Measurements from ENCODE around the gene IER5. TPM values are rescaled to one million over a fixed set of nuclear protein-coding genes. Genes with fewer than 3 reads are reported as not detected.

IER5 gene
- total and polyA plus RNA-seq, 2 donors (not counting 1 experiment from before 2014, with no cell fraction given), result 98.1 to 166 TPM

- H3K9ac ChIP-seq (ENCODE audit: low read length), result peak overlapping the region; percentile 99
- ATAC-seq (ENCODE audit: low read depth) (no peak), DNase-seq (peak; percentile 54)
- H3K27ac ChIP-seq (ENCODE audit: low read length in 2 of 2), result peak overlapping the region; percentile 98 to 99
- H2AFZ ChIP-seq (ENCODE audit: insufficient read depth, low read depth, low read length, poor library complexity, severe bottlenecking), result no peak overlapping the region
- Mint-ChIP-seq H3K9me3 (ENCODE audit: insufficient read depth) (no peaks in the 10 kb centered on the region), H3K27ac (peak overlapping the region; percentile 99), H3K27me3 (no peaks in the 10 kb centered on the region), H3K4me3 (peak overlapping the region; percentile 100), H3K4me1 (peaks cover 51% of the 10 kb centered on the region)
- H3K79me2 ChIP-seq (ENCODE audit: control insufficient read depth, insufficient read depth, low read length), result peaks cover 77% of the 10 kb centered on the region
- no peaks in the 10 kb centered on the region for H3K27me3 ChIP-seq (replicated peaks in 1 of 4; ENCODE audit: control extremely low read depth in 1 of 4, control insufficient read depth in 3 of 4, insufficient read depth in 4 of 4, low read length in 3 of 4)
- intact Hi-C loops (cut with micrococcal nuclease), result loop anchor here (2.0 kb wide), 3 partner anchors 58 to 588 kb away; partner anchors contain the start of genes ACBD6, MR1 and STX6
- TF ChIP-seq EZH2 (IDR thresholded peaks at IDR 0.05; ENCODE audit: borderline replicate concordance, insufficient read depth, low read depth, low read length, poor library complexity, severe bottlenecking), result no peak
- H3K4me1 ChIP-seq (ENCODE audit: control insufficient read depth in 2 of 2, insufficient read depth in 2 of 2, low read length in 2 of 2), result peaks cover 40 to 44% of the 10 kb centered on the region in 2 donors
- H4K20me1 ChIP-seq (ENCODE audit: control insufficient read depth, insufficient read depth, low read length, poor library complexity, severe bottlenecking), result peaks cover 52% of the 10 kb centered on the region
- ChIA-PET CTCF (interaction anchor here (0.9 to 11.8 kb wide), 11 partner anchors 9 to 602 kb away, joined by 3 to 672 read pairs (median 4); partner anchors contain the start of gene STX6), POLR2A (interaction anchor here (0.6 to 8.1 kb wide), 12 partner anchors 8 to 588 kb away, joined by 3 to 109 read pairs (median 10); partner anchors contain the start of genes ACBD6 and MR1)
- peaks cover 5 to 35% of the 10 kb centered on the region in 2 experiments for H3K36me3 ChIP-seq (replicated peaks in 1 of 2; ENCODE audit: control extremely low read depth in 1 of 2, control insufficient read depth in 1 of 2, extremely low read depth in 1 of 2, insufficient read depth in 2 of 2, low read length in 1 of 2)
- WGBS (ENCODE audit: insufficient coverage), result 0% methylated on average over 1 of the region's 9 CpGs
- H3K9me3 ChIP-seq (ENCODE audit: control extremely low read depth in 1 of 3, control insufficient read depth in 2 of 3, insufficient read depth in 1 of 3, low read length in 2 of 3), result no peaks in the 10 kb centered on the region
- peak overlapping the region; percentile 82 for H3K4me2 ChIP-seq (replicated peaks; ENCODE audit: low read depth, low read length, poor library complexity, severe bottlenecking)
- H3K4me3 ChIP-seq (ENCODE audit: control extremely low read depth in 1 of 5, extremely low read depth in 1 of 5, insufficient read depth in 1 of 5, low read depth in 2 of 5, low read length in 4 of 5), result peak overlapping the region; percentile 94 to 99 (median 95)
Measured at GRCh38 chr1:181090641-181091126, 2.2 kb downstream of the IER5 start.

- peaks cover 52% of the 10 kb centered on the region for H4K20me1 ChIP-seq (ENCODE audit: control insufficient read depth, insufficient read depth, low read length, poor library complexity, severe bottlenecking)
- peak overlapping the region; percentile 82 for H3K4me2 ChIP-seq (replicated peaks; ENCODE audit: low read depth, low read length, poor library complexity, severe bottlenecking)
- H3K4me1 Mint-ChIP-seq, result peaks cover 54% of the 10 kb centered on the region
- peaks cover 5 to 39% of the 10 kb centered on the region in 2 experiments for H3K36me3 ChIP-seq (replicated peaks in 1 of 2; ENCODE audit: control extremely low read depth in 1 of 2, control insufficient read depth in 1 of 2, extremely low read depth in 1 of 2, insufficient read depth in 2 of 2, low read length in 1 of 2)
- ATAC-seq (ENCODE audit: low read depth) (no peak), DNase-seq (peak; percentile 32)
- H2AFZ ChIP-seq (ENCODE audit: insufficient read depth, low read depth, low read length, poor library complexity, severe bottlenecking), result no peak overlapping the region
- POLR2A ChIA-PET, result interaction anchor here (0.6 to 8.1 kb wide), 10 partner anchors 8 to 63 kb away, joined by 3 to 109 read pairs (median 23); partner anchors contain the start of gene MR1
- no peaks in the 10 kb centered on the region for H3K9me3 ChIP-seq (ENCODE audit: control extremely low read depth in 1 of 3, control insufficient read depth in 2 of 3, insufficient read depth in 1 of 3, low read length in 2 of 3)
- TF ChIP-seq, protein P1, sequence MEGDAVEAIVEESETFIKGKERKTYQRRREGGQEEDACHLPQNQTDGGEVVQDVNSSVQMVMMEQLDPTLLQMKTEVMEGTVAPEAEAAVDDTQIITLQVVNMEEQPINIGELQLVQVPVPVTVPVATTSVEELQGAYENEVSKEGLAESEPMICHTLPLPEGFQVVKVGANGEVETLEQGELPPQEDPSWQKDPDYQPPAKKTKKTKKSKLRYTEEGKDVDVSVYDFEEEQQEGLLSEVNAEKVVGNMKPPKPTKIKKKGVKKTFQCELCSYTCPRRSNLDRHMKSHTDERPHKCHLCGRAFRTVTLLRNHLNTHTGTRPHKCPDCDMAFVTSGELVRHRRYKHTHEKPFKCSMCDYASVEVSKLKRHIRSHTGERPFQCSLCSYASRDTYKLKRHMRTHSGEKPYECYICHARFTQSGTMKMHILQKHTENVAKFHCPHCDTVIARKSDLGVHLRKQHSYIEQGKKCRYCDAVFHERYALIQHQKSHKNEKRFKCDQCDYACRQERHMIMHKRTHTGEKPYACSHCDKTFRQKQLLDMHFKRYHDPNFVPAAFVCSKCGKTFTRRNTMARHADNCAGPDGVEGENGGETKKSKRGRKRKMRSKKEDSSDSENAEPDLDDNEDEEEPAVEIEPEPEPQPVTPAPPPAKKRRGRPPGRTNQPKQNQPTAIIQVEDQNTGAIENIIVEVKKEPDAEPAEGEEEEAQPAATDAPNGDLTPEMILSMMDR (IDR thresholded peaks at IDR 0.05), result no peak
- no peak for TF ChIP-seq EZH2 (IDR thresholded peaks at IDR 0.05; ENCODE audit: borderline replicate concordance, insufficient read depth, low read depth, low read length, poor library complexity, severe bottlenecking)
- no peaks in the 10 kb centered on the region for H3K27me3 Mint-ChIP-seq
- H3K4me1 ChIP-seq (ENCODE audit: control insufficient read depth in 2 of 2, insufficient read depth in 2 of 2, low read length in 2 of 2), result peaks cover 40 to 44% of the 10 kb centered on the region in 2 donors
- peak overlapping the region; percentile 94 to 99 (median 95) for H3K4me3 ChIP-seq (ENCODE audit: control extremely low read depth in 1 of 5, extremely low read depth in 1 of 5, insufficient read depth in 1 of 5, low read depth in 2 of 5, low read length in 4 of 5)
- H3K79me2 ChIP-seq (ENCODE audit: control insufficient read depth, insufficient read depth, low read length), result peaks cover 72% of the 10 kb centered on the region
- peak overlapping the region; percentile 100 for H3K4me3 Mint-ChIP-seq
- CTCF ChIA-PET, result interaction anchor here (1.1 to 11.8 kb wide), 6 partner anchors 8 to 53 kb away, joined by 3 to 672 read pairs (median 10); no protein-coding TSS in a partner anchor
- peak overlapping the region; percentile 99 for H3K9ac ChIP-seq (ENCODE audit: low read length)
- peak overlapping the region; percentile 99 for H3K27ac Mint-ChIP-seq
- WGBS (ENCODE audit: insufficient coverage), result 81% methylated on average over 3 of the region's 8 CpGs
- H3K27me3 ChIP-seq (replicated peaks in 1 of 4; ENCODE audit: control extremely low read depth in 1 of 4, control insufficient read depth in 3 of 4, insufficient read depth in 4 of 4, low read length in 3 of 4), result no peaks in the 10 kb centered on the region
- peak overlapping the region; percentile 98 to 99 for H3K27ac ChIP-seq (ENCODE audit: low read length in 2 of 2)
- intact Hi-C loops (cut with micrococcal nuclease), result loop anchor here (2.0 kb wide), 3 partner anchors 59 to 589 kb away; partner anchors contain the start of genes ACBD6, MR1 and STX6
- no peaks in the 10 kb centered on the region for H3K9me3 Mint-ChIP-seq (ENCODE audit: insufficient read depth)
Measured at GRCh38 chr1:181091309-181092040, 3.0 kb downstream of the IER5 start.
